ENCODE measurements around the gene OSR1.

DNA sequence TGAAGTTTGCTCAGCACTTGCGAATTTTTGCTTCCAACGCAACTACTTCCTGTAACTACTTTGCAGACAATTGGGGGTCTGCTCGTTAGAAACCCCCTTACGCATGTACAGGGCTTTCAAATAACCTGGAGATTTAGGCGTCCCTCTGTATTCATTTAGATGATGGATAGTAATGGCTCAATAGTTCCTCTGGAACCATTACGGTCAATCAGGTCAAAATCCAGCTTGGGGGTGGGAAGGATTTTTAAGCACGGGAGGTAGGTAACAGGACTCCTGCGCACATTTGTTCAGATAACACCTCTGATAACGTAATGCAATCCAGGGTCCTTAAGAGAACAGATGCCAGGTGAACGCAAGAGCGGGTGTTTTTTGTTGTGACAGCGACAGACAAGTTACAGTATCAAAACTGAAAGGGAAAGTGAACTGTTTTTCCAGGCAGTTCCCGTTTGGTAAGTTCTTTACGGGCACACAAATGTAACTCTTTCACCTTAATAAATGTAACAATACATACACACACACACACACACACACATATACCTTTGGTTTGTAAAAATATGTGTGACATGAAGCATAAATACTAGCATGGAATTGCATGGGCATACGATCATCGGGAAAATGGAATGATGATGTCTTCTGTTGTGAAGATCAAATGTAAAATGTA lies 3.8 kb upstream of the OSR1 start:
- TF ChIP-seq RFX5 (IDR thresholded peaks at IDR 0.05; ENCODE audit: low read length) (no peak), CTCF (IDR thresholded peaks at IDR 0.05) (no peak), EP300 (IDR thresholded peaks at IDR 0.05; ENCODE audit: borderline replicate concordance in 1 of 2, low read depth in 1 of 2, low read length in 1 of 2) (no peak), FOXJ3 (CRISPR knock-in tag; IDR thresholded peaks at IDR 0.05) (no peak)

All from SK-N-SH (cell line).